SK-N-MC (cell line): Measurements from ENCODE around the gene SMAP1.

ENCODE experiments used
- DNase-seq: peaks from one replicate; pipeline ENCODE4 v3.0.0-alpha.2; 2011; ENCODE audit warnings: low read depth, low spot score
- H3K27ac ChIP-seq: fragments of 200-600 bp; sonication (generic); 2 replicates; pipeline ENCODE4 v1.5.1; 2016; ENCODE audit warnings: mixed run types
- H3K36me3 ChIP-seq: fragments of 200-600 bp; sonication (generic); 2 replicates; pipeline ENCODE4 v1.6.1; 2017; ENCODE audit warnings: antibody characterized with exemption, low read length, mixed read lengths; ENCODE audit not compliant: insufficient read depth
- H3K4me3 ChIP-seq: fragments of 200-600 bp; sonication (generic); 2 replicates; pipeline ENCODE4 v1.5.1; 2016
- H3K9ac ChIP-seq: fragments of 200-600 bp; sonication (generic); 2 replicates; pipeline ENCODE4 v1.8.0; 2017; ENCODE audit warnings: mixed run types, mixed read lengths; ENCODE audit not compliant: insufficient read length
- H3K9me3 ChIP-seq: fragments of 200-600 bp; sonication (generic); 2 replicates; pipeline ENCODE4 v1.6.1; 2017; ENCODE audit warnings: low read depth, mild to moderate bottlenecking, antibody characterized with exemption, low read length, moderate library complexity, mixed read lengths
- EZH2 ChIP-seq: fragments of 200-600 bp; sonication (generic); IDR thresholded peaks from one replicate; pipeline ENCODE4 v1.6.1; 2017; ENCODE audit warnings: antibody characterized with exemption
- FOXP2 ChIP-seq: optimal IDR thresholded peaks from 2 replicates; pipeline ENCODE3; 2011; ENCODE audit warnings: mild to moderate bottlenecking, moderate library complexity; ENCODE audit not compliant: insufficient read depth; ENCODE audit errors: extremely low read length, control extremely low read depth
- POLR2AphosphoS5 ChIP-seq: IDR thresholded peaks from 2 replicates; pipeline ENCODE4 v1.6.1; 2012; ENCODE audit warnings: mild to moderate bottlenecking, low read depth, low read length, borderline replicate concordance

SMAP1 gene

GRCh38 chr6:70874181-70874913, 206.7 kb downstream of the SMAP1 start:
- Histone ChIP-seq H3K9ac (no peak overlapping the region), H3K4me3 (no peak overlapping the region), H3K36me3 (no peaks in the 10 kb centered on the region), H3K9me3 (peaks cover 7% of the 10 kb centered on the region; the same call in 1 of the 2 replicates), H3K27ac (no peak overlapping the region)
- TF ChIP-seq EZH2 = no peak
- TF ChIP-seq FOXP2 = no peak
- TF ChIP-seq POLR2AphosphoS5 = no peak
- DNase-seq = no peak

- no peak for TF ChIP-seq EZH2
- no peak for TF ChIP-seq FOXP2
- no peak for TF ChIP-seq POLR2AphosphoS5
- H3K9me3 ChIP-seq = no peaks in the 10 kb centered on the region
- no peak for DNase-seq
- H3K27ac ChIP-seq = no peak overlapping the region
- H3K9ac ChIP-seq = no peak overlapping the region
- H3K4me3 ChIP-seq = no peak overlapping the region
- no peaks in the 10 kb centered on the region for H3K36me3 ChIP-seq
These were observed 211.8 kb downstream of the SMAP1 start for GRCh38 chr6:70879496-70879895.

- peak; percentile 14 for DNase-seq
- Histone ChIP-seq H3K36me3 (no peaks in the 10 kb centered on the region), H3K9ac (no peak overlapping the region), H3K9me3 (no peaks in the 10 kb centered on the region), H3K4me3 (no peak overlapping the region), H3K27ac (no peak overlapping the region)
- TF ChIP-seq POLR2AphosphoS5 (no peak), FOXP2 (no peak), EZH2 (no peak)
These were observed 216.6 kb downstream of the SMAP1 start for GRCh38 chr6:70884074-70884983.

GRCh38 chr6:70886071-70886470, 218.4 kb downstream of the SMAP1 start:
- TF ChIP-seq POLR2AphosphoS5 (no peak), FOXP2 (no peak), EZH2 (no peak)
- H3K27ac ChIP-seq = no peak overlapping the region
- DNase-seq = no peak

GRCh38 chr6:70886661-70887060, 219.0 kb downstream of the SMAP1 start:
- TF ChIP-seq POLR2AphosphoS5 (no peak), FOXP2 (no peak), EZH2 (no peak)
- no peak overlapping the region for H3K4me3 ChIP-seq
- H3K36me3 ChIP-seq = no peaks in the 10 kb centered on the region
- no peak for DNase-seq
- no peaks in the 10 kb centered on the region for H3K9me3 ChIP-seq
- H3K27ac ChIP-seq = no peak overlapping the region
- H3K9ac ChIP-seq = no peak overlapping the region

More at GRCh38 chr6:70886071-70886470, 218.4 kb downstream of the SMAP1 start:
- no peaks in the 10 kb centered on the region for H3K36me3 ChIP-seq
- H3K9me3 ChIP-seq = no peaks in the 10 kb centered on the region
- no peak overlapping the region for H3K4me3 ChIP-seq
- no peak overlapping the region for H3K9ac ChIP-seq

- TF ChIP-seq EZH2 (no peak), POLR2AphosphoS5 (no peak), FOXP2 (no peak)
- H3K4me3 ChIP-seq = no peak overlapping the region
- no peak overlapping the region for H3K9ac ChIP-seq
- DNase-seq = no peak
- H3K36me3 ChIP-seq = no peaks in the 10 kb centered on the region
- no peaks in the 10 kb centered on the region for H3K9me3 ChIP-seq
- no peak overlapping the region for H3K27ac ChIP-seq
These were observed 221.6 kb downstream of the SMAP1 start for GRCh38 chr6:70889270-70889669.

GRCh38 chr6:70894001-70894400, 226.3 kb downstream of the SMAP1 start:
- Histone ChIP-seq H3K4me3 (no peak overlapping the region), H3K27ac (no peak overlapping the region), H3K36me3 (no peaks in the 10 kb centered on the region), H3K9me3 (no peaks in the 10 kb centered on the region), H3K9ac (no peak overlapping the region)
- TF ChIP-seq POLR2AphosphoS5 = no peak
- no peak for TF ChIP-seq FOXP2
- TF ChIP-seq EZH2 = no peak
- no peak for DNase-seq

- Histone ChIP-seq H3K36me3 (no peaks in the 10 kb centered on the region), H3K9me3 (no peaks in the 10 kb centered on the region), H3K4me3 (no peak overlapping the region), H3K9ac (no peak overlapping the region), H3K27ac (no peak overlapping the region)
- no peak for DNase-seq
- TF ChIP-seq EZH2 = no peak
- TF ChIP-seq FOXP2 = no peak
- TF ChIP-seq POLR2AphosphoS5 = no peak
These were observed 232.4 kb downstream of the SMAP1 start for GRCh38 chr6:70900047-70900446.
